Putamen (tissue), 1 donor: ENCODE results near the gene PLEKHG3.
A peak's percentile ranks its signal among the peaks of the same experiment; 100 is the strongest.
"Not testable (repeated sequence)": the region's sequence is repeated elsewhere in the genome, so short reads cannot be mapped to it uniquely, and the experiment has no call there.

Source experiments
- DNase-seq: peaks from one replicate; pipeline ENCODE4 v3.0.0-alpha.2; 2016; ENCODE audit warnings: low spot score

The PLEKHG3 gene

DNA sequence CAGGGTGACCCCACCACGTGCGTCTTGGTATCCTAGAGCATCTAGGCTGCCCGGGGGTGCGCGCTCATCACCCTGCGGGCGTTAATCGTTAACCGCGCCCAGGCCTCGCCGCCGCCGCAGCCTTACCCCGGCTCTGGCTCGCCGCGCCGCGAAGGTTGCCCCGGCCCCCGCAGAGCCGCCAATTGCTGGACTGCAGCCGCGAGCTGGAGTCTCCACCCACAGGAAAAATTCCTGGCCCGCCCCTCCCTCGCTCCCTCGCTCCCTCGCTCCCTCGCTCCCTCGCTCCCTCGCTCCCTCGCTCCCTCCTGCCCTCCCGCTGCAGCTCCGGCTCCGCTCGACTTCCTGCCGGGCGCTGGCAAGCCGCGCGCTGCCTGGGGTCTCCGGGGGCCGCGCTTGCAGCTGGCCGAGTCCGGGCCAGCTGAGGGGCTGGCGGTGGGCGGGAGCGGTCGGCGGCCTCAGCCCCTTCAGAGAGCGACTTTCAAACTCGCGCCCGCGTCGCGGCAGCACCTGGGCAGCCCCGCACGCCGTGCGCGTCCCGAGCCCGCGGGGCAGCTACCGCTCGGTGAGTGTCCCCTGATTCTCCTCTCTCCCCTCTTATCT is at the start of gene PLEKHG3:
TSS of gene PLEKHG3 (plus strand) at position 282 of the 600 bp plus-strand sequence. CDS start 23,208 bp downstream, outside the sequence.
- peak; percentile 85 for DNase-seq

DNA sequence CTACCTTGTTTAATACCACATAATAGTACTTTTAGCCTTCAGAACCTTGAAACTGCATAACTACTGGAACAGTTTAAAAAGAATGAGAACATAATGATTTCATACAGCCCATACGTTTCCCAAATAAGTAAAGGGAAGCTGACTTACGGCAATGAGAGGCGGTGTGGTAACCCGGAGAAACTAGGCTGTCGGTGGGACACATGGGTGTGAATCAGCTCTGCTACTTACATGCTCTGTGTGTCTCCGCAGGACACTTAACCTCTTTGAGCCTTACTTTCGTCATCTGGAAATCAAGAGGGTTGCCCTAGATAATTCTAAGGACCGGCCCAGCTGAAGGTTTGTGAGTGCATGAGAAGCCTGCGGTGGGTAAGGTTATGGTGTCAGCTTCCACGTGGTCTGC is 49.3 kb upstream of the PLEKHG3 start:
- no peak for DNase-seq

DNA sequence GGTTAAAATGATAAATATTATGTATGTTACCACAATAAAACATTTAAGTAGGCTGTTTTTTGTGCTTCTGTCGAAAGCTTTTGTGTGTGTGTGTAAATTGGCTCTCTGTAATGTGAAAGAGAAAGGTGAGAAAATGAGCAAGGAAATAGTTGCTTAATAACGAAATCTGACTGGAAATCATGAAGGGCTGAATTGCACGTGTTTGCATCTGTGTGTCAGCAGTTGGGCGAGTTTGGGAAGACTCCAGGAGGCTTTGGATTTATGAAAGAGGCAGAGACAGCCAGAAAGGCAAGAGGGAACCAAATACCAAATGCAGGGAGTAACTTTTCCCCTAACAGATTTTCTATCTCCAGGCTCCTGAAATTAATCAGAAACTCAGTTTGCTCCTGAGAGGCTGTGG is 47.2 kb upstream of the PLEKHG3 start:
- no peak for DNase-seq

DNA sequence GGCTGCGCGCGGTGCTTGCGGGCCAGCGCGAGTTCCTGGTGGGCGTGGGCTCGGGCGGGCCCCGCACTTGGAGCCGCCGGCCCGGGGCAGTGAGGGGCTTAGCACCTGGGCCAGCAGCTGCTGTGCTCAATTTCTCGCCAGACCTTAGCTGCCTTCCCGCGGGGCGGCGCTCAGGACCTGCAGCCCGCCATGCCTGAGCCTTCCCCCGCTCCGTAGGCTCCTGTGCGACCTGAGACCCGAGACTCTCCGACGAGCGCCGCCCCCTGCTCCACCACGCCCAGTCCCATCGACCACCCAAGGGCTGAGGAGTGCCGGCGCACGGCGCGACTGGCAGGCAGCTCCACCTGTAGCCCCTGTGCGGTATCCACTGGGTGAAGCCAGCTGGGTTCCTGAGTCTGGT is 46.0 kb upstream of the PLEKHG3 start:
- no peak for DNase-seq

DNA sequence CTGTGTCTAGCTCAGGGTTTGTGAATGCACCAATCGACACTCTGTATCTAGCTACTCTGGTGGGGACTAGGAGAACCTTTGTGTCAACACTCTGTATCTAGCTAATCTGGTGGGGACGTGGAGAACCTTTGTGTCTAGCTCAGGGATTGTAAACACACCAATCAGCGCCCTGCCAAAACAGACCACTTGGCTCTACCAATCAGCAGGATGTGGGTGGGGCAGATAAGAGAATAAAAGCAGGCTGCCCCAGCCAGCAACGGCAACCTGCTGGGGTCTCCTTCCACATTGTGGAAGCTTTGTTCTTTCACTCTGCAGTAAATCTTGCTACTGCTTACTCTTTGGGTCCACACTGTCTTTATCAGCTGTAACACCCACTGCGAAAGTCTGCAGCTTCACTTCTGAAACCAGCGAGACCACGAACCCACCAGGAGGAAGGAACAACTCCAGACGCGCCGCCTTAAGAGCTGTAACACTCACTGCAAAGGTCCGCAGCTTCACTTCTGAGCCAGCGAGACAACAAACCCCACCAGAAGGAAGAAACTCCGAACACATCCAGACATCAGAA is 45.4 kb upstream of the PLEKHG3 start:
- not testable (repeated sequence) for DNase-seq

DNA sequence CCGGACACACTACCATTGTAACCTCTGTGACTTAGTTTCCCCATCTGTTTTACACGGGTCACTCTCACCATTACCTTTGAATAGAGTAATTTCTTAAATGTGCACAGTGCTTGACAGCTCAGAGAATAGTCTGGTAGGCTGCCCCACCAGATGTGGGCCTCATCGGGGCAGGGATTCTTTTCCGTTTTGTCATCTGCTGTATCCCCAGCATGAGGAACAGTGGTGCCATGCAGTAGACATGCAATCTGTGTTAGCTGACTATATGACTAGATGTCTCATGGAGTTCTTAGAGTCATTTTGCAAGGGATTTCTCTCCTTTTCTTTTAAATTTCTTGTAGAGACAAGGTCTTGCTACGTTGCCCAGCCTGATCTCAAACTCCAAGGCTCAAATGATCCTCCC is 44.9 kb upstream of the PLEKHG3 start:
- DNase-seq = no peak

DNA sequence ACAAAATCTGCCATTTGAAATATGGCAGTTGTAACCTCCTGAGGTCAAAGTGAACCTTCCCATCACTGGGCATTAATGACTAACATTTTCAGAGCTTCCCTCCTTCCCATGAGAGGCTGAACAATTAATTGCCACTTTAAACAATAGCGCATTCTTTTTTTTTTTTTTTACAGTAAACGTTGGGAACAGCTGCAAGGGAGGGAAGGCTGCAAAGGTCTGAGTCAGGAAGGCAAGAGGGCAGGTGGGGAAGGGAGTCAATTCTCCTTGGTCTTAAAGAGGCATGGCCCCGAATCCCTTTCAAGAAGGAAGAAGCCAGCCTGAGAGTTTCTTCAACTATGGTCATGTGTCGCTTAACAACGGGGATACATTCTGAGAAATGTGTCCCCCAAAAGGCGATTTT is 41.0 kb upstream of the PLEKHG3 start:
- no peak for DNase-seq

DNA sequence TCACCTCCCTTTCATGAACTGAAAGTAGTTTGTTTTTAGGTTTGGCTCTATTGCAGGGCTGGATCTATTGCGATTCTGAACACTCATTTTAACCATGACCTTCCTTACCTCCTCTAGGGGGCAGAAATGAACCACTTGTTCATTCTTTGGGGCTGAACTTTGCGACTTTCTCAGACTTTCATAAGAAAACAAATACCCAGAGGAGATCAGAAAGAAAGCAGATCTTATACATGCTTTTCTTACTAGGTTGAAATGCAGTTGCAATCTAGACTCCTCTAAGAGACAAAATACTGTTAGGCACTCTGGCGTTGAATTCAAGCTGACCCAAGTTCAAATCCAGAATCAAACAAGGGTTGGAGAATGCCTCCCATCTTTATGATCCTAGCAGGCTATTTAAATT is 32.6 kb upstream of the PLEKHG3 start:
- peak; percentile 82 for DNase-seq

DNA sequence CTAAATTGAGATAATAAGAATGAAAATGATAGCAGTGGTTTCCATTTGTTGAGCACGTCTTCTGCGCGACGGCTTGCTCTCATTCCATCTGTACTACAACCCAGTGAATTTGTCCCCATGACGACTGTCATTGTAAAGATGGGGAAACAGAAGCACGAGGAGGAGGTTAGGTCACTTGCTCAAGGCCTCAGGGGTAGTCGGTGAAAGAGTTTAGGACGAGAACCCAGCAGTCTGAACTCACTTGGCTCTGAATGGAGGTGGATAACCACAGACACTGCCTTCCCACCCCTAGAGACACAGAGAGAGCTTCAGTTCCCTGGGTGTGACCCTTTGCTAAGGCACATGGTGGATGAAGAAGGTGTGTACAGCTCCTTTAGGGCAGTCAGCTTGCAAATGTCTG is 30.9 kb upstream of the PLEKHG3 start:
- no peak for DNase-seq

DNA sequence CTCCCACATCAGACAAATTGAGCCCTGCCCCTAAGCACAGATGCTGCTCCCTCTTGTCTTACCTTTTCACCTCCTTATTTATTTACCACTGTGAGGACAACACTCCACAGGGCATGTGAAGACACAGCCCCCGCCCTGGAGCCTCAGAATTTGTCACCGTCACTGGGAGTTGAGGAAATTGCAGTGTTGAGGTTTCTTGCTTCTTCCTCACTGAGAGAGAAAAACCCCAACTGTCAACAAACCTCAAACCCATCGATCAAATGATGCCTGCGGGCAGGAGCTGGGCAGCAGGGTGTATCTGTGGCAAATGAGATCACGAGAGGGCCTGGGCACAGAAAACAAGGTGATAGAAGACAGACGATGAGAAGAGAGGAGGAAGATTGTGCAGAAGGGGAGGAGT is 30.5 kb upstream of the PLEKHG3 start:
- DNase-seq = no peak

DNA sequence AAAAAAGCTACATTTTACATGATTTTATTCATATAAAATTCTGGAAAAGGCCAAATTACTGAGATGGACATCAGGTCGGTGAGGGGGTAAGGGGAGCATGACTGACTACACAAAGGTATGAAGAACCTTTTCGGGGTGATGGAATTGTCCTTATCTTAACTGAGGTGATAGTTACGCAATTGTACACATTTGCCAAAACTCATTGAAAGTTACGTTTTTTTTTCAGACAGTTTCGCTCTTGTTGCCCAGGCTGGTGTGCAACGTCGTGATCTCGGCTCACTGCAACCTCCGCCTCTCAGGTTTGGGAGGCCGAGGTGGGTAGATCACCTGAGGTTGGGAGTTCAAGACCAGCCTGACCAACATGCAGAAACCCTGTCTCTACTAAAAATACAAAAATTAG is 29.4 kb upstream of the PLEKHG3 start:
- no peak for DNase-seq

DNA sequence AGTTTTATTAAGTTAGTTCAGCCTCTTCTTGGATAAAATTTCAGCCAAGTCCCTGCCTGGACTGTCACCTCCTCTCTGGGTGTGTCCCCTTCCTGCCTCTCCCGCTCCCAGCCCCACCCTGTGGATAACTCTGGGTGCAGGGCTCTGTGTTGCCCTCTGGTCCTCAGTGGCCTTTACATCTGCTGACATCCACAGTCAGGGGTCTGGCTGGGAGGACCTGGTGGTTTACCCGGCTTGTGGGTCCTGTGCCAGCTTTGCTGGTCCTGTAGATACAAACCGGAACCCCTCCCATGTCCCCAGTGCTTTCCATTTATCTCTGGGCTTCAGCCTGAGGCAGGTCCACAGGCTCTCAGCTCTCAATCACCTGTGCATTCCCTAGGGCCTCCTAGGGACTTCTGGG is 28.9 kb upstream of the PLEKHG3 start:
- no peak for DNase-seq

DNA sequence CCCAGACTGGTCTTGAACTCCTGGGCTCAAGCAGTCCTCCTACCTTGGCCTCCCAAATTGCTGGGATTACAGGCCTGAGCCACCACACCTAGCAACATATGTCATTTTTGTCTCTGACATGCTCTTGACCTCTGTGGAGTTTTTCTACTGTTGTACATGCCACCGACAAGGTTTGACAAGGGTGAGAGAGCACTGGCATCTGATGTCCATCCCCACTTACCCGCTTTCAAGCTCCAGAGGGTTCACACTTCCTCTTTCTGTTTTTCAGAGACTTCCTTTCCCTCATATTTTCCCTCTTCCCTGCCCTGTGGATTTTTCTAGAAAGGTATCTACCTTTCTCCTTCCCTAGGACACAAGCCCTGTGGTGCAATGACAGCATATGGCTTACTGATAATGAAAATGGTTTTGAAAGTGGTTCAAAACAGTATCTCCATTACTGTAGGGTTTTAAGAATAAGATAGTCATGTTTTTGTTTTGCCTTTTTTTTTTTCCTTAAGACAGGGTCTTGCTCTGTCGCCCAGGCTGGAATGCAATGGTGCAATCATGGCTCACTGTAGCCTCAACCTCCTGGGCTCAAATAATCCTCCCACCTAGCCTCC is 27.7 kb upstream of the PLEKHG3 start:
- no peak for DNase-seq

DNA sequence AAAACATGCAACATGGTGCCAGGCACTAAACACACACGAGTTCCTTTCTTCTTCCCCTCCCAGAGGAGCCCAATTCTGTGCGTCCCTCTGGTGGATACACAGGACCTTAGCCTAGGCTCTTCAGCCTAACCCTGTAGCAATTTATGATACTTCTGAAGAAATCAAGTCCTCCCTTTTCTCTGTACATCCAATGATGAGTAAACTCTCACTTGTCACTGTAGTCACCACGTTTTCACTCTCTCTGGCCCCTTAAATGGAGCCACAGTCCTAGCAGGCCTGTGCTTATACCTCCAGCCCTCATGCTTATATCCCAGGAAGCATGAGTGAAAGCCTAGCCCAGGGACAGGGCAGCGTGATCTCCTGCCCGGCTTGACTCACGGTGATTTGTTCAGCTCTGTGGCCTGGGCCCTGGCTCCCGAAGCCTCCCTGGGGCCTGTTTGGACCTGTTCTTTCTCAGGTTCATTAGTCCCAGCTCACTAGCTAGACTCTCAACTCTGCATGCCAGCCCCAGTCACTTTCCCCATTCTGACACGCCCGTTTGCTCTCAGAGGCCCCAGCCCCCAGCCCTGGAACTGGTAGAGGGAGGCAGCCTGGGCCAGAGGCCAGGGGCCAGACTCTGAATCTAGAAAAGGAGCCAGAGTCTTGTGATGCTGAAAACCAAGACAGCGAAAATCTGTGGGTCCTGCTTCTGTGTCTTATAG is 24.1 kb upstream of the PLEKHG3 start:
- DNase-seq = no peak

DNA sequence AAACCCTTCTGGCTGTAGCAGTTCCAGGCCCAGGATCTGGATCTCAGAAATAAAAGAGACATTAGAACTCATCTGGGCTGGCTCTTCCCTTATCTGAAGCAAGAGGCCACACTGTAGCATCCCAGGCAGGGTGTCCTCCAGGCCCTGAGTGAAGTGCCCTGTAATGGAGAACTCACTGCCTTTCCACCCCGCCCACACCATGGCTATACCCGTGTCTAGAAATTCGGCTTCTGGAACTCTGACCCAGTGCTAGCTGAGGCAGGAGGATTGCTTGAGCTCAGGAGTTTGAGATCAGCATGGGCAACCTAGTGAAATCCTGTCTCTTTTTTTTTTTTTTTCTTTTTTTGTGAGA is 23.5 kb upstream of the PLEKHG3 start:
- DNase-seq = no peak

DNA sequence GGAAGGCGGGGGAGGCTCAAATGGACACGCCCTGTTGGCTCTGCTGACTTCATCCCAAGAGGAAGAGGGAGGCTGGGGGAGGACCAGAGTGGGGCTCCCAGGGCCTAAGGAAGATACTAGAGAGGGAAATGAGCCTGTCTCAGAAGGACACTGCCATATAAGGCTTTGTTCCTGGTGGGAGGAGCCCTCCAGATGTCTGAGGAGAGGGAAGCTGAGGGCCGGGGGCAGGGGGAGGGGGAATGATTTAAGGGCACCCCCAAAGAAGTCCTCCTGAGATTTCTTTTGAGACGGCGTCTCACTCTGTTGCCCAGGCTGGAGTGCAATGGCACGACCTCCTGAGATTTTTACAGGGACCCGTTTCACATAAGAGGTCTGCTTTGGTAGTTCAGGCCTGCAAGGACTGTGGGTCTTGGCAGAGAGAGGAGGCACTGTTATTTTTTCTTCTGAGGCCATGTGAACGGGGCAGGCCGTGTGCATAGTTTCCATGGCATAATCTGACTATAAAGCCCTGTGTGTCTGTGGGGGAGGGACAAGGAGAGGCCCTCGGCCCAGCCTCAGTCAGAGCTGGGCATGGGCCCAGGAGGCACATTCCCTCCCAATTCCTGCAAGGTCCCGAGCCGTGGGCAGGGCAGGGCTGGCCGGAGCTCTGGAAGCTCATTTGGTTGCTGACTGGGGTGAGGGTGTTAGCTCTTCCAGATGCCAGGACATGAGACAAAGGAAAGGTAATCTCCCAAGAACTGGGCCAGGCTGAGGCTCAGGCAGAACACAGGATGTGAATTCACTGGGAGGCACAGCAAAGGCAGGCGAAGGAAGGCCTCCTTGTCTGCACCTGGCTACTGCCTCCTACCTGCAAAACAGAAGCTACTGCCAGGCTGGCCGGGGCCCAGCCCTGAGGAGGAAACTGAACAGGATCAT is 22.2 kb upstream of the PLEKHG3 start:
- DNase-seq = peak; percentile 92

DNA sequence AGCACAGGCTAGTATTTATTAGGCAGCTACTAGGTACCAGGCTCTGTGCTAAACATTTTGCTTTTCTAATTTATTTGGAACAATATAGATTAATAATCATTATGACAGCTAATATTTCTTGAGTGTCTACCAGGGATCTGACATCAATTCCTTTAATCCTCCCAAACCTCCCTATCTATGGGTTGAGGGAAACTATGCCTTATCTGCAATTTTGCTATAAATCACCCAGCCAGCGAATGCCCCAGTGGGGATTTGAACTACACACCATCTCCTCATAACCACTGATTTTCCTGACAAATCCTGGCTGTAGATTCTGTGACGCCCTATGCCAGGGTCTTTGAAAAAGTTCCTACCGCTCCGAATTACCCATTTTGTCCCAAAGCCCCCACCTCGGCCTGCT is 21.4 kb upstream of the PLEKHG3 start:
- DNase-seq = no peak

DNA sequence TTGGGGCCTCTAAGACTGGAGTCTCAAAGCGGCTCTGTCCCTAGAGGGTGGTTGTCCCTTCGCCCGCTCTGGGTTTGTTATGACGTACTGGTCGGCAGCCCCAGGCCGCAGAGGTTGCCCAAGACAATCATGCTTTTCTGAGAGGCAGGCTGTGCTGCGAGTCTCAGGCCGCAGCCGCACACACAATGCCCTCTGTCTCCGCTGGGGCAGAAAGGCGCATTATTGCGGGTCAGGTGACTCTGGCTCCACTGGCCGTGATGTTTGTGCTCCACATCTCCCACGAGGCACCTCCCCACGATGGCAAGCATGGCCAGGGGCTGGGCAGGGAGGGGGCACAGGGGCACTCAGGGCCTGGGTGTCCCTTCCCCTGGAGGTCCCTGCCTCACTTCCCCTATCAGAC is 21.0 kb upstream of the PLEKHG3 start:
- DNase-seq = peak; percentile 96

DNA sequence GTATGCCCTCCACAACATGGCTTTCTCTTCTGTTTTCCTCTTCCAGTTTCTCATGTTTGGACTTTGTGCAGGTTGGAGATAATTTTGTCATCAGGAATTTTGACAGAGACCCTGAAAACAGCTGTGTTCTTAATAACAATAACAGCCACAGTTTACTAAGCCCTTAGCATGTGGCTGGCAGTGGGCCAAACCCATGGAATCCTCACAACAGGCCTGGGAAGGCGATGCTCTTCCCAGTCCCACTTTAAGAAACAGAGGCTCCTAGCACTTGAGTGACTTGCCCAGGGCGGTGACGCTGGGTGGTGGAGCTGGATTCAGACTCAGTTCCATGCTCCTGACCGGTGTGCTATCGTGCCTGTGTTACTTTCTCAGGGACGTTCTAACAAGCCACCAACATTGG is 20.1 kb upstream of the PLEKHG3 start:
- peak; percentile 56 for DNase-seq

DNA sequence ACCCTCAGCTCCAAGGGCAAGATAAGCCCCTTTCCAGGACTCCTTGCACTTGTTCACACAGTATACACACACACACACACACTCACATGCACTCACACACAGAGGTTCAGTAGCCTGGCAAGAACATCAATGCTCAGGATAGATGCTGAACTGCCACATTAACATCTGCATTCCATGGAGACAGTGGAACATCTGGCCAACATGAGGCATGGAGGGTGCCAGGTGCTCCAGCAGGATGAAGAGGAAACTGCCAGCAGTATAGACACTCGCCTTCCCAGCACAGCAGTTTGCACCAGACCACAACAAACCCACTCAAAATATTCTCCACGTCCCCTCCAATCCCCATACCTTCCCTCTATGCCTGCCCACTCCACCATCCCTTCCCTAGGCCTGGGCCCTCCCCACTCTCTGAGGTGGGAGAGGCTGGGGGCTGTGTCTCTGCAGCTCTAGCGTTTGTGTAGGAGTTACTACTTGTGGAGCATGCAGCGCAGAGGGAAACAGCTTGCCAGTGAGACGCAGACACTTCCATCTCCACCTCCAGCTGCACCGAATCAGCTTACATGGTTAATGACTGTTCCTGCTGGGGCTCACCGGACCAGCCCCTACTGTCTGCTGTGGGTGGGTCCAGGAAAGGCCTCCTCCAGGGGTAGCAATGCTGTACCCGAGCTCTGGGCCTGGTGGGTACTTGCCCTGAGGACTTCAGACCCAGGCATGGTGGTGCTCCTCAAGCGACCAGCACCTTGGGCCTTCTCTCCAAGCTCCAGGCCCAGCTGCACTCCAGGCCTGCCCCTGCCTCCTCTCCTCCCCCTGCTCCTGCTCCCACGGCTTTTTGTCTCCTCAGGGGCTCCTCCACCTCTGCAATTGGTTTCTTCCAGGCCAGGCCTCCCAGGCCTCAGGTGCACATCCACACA is 18.6 kb upstream of the PLEKHG3 start:
- DNase-seq = no peak

DNA sequence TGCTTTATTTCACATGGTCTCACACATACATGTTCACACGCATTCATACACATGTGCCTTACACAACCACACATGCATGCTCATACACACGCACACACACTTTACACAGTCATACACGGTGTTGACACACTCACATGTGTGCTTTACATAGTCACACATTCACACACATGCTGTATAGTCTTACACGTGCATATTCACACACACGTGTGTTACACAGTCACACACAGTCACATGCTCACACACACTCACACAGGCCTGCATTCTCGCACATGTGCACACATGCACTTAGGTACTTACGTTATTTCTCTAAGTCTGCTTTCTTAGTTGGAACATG is 18.0 kb upstream of the PLEKHG3 start:
- no peak for DNase-seq
